Lower leg skin (tissue), 4 donors: ENCODE results near the gene LYVE1. TPM values are rescaled to one million over a fixed set of nuclear protein-coding genes. Genes with fewer than 3 reads are reported as not detected.

Experiments
- DNase-seq, 2 donors: peaks; one replicate each; pipeline ENCODE4 v3.0.0-alpha.2; 2019; ENCODE audit warnings: low spot score in 2 of 2
- H3K4me3 ChIP-seq: fragments of 200-600 bp; sonication (generic); 2 replicates; pipeline ENCODE4 v1.5.1; 2017; ENCODE audit warnings: mild to moderate bottlenecking, low read depth; ENCODE audit not compliant: poor library complexity, severe bottlenecking
- CTCF ChIP-seq, 3 donors: fragments of 450-650 bp; IDR thresholded peaks; one replicate each; pipeline ENCODE4 v1.5.1; 2016; ENCODE audit warnings: antibody characterized with exemption in 3 of 3, mild to moderate bottlenecking in 3 of 3, moderate library complexity in 2 of 3
- POLR2A ChIP-seq, 2 donors: fragments of 450-650 bp; IDR thresholded peaks; one replicate each; pipeline ENCODE4 v1.6.1; 2016 to 2017; ENCODE audit warnings: antibody characterized with exemption in 2 of 2, mild to moderate bottlenecking in 1 of 2, moderate library complexity in 1 of 2
- WGBS, 2 donors: methylation state at CpG; one replicate each; pipeline ENCODE4 v1.1.5; 2018; 5-methylcytosine and 5-hydroxymethylcytosine counted together
- intact Hi-C: fragments of 100-400 bp; cut with DNase I; formaldehyde crosslinking; loops from one replicate; pipeline ENCODE4 v1.15.0; 2023; ENCODE audit warnings: low total_unique reads
- total RNA-seq, 4 donors: library from RNA; depleted of rRNA; stranded (reverse); fragments of >200 nt; gene quantifications; one replicate each; pipeline ENCODE4 v1.1.0, GENCODE V29; 2016

LYVE1 gene
- total RNA-seq, 4 donors from 2014 or later, result 14.3 to 29.0 (median 20.6) TPM

GRCh38 chr11:10537600-10537999 is 30.9 kb downstream of the LYVE1 start:
- no peak for TF ChIP-seq POLR2A (IDR thresholded peaks at IDR 0.05)
- no peak for TF ChIP-seq CTCF (IDR thresholded peaks at IDR 0.05)
- no peak for DNase-seq
- intact Hi-C loops, result no loop called here
- no peak overlapping the region for H3K4me3 ChIP-seq

GRCh38 chr11:10534316-10534715 is 34.1 kb downstream of the LYVE1 start:
- TF ChIP-seq CTCF (IDR thresholded peaks at IDR 0.05) (no peak), POLR2A (IDR thresholded peaks at IDR 0.05) (no peak)
- intact Hi-C loops, result no loop called here
- 77 to 78% methylated on average over 2 of the region's 2 CpGs for WGBS, 2 donors
- H3K4me3 ChIP-seq, result no peak overlapping the region
- DNase-seq, result no peak

- TF ChIP-seq POLR2A (IDR thresholded peaks at IDR 0.05) (no peak), CTCF (IDR thresholded peaks at IDR 0.05) (no peak)
- intact Hi-C loops, result no loop called here
- no peak overlapping the region for H3K4me3 ChIP-seq
- no peak for DNase-seq
These were observed 35.1 kb downstream of the LYVE1 start for GRCh38 chr11:10533323-10533722.

GRCh38 chr11:10532526-10532925 is 35.9 kb downstream of the LYVE1 start:
- no peak for TF ChIP-seq CTCF (IDR thresholded peaks at IDR 0.05)
- 87 to 93% methylated on average over 2 of the region's 2 CpGs for WGBS, 2 donors
- H3K4me3 ChIP-seq, result no peak overlapping the region
- intact Hi-C loops, result no loop called here
- no peak for DNase-seq

GRCh38 chr11:10529279-10529678 is 39.2 kb downstream of the LYVE1 start:
- intact Hi-C loops, result no loop called here
- TF ChIP-seq POLR2A (IDR thresholded peaks at IDR 0.05) (no peak), CTCF (IDR thresholded peaks at IDR 0.05) (no peak)
- 84 to 98% methylated on average over 2 of the region's 2 CpGs for WGBS, 2 donors
- DNase-seq, result no peak
- H3K4me3 ChIP-seq, result no peak overlapping the region

GRCh38 chr11:10528121-10528520 is 40.3 kb downstream of the LYVE1 start:
- intact Hi-C loops, result no loop called here
- no peak overlapping the region for H3K4me3 ChIP-seq
- DNase-seq, result no peak
- TF ChIP-seq CTCF (IDR thresholded peaks at IDR 0.05) (no peak), POLR2A (IDR thresholded peaks at IDR 0.05) (no peak)
